Measurements from ENCODE around the gene SLC37A3.

Gene SLC37A3

GRCh38 chr7:140297192-140297591 lies 101.1 kb downstream of the SLC37A3 start:
- no peak for TF ChIP-seq CTCF (IDR thresholded peaks at IDR 0.05; ENCODE audit: borderline replicate concordance, insufficient read depth, low read depth, low read length)
- no peak overlapping the region for H3K4me3 ChIP-seq (ENCODE audit: low read depth, low read length)

GRCh38 chr7:140295224-140295738 lies 103.0 kb downstream of the SLC37A3 start:
- TF ChIP-seq CTCF (IDR thresholded peaks at IDR 0.05; ENCODE audit: borderline replicate concordance, insufficient read depth, low read depth, low read length): no peak
- H3K4me3 ChIP-seq (ENCODE audit: low read depth, low read length): no peak overlapping the region

- no peak overlapping the region for H3K4me3 ChIP-seq (ENCODE audit: low read depth, low read length)
- TF ChIP-seq CTCF (IDR thresholded peaks at IDR 0.05; ENCODE audit: borderline replicate concordance, insufficient read depth, low read depth, low read length): no peak
These were observed 103.9 kb downstream of the SLC37A3 start for GRCh38 chr7:140294454-140294853.

- no peak overlapping the region for H3K4me3 ChIP-seq (ENCODE audit: low read depth, low read length)
- TF ChIP-seq CTCF (IDR thresholded peaks at IDR 0.05; ENCODE audit: borderline replicate concordance, insufficient read depth, low read depth, low read length): no peak
These were observed 105.9 kb downstream of the SLC37A3 start for GRCh38 chr7:140292438-140292837.

- TF ChIP-seq CTCF (IDR thresholded peaks at IDR 0.05; ENCODE audit: borderline replicate concordance, insufficient read depth, low read depth, low read length): no peak
- no peak overlapping the region for H3K4me3 ChIP-seq (ENCODE audit: low read depth, low read length)
These were observed 108.5 kb downstream of the SLC37A3 start for GRCh38 chr7:140289804-140290203.

- TF ChIP-seq CTCF (IDR thresholded peaks at IDR 0.05; ENCODE audit: borderline replicate concordance, insufficient read depth, low read depth, low read length): no peak
- H3K4me3 ChIP-seq (ENCODE audit: low read depth, low read length): no peak overlapping the region
These were observed 110.3 kb downstream of the SLC37A3 start for GRCh38 chr7:140287988-140288387.

GRCh38 chr7:140285938-140286337 lies 112.4 kb downstream of the SLC37A3 start:
- no peak for TF ChIP-seq CTCF (IDR thresholded peaks at IDR 0.05; ENCODE audit: borderline replicate concordance, insufficient read depth, low read depth, low read length)
- H3K4me3 ChIP-seq (ENCODE audit: low read depth, low read length): no peak overlapping the region
